ENCODE measurements around the gene TP53.

TP53 gene

GRCh38 chr17:7709031-7709430, 21.7 kb upstream of the TP53 start:
- Mint-ChIP-seq H3K27ac (no peak overlapping the region), H3K27me3 (ENCODE audit: low read depth) (peaks cover 56% of the 10 kb centered on the region), H3K36me3 (ENCODE audit: low read depth) (peaks cover 13% of the 10 kb centered on the region), H3K9me3 (no peaks in the 10 kb centered on the region), H3K4me1 (peaks cover 39% of the 10 kb centered on the region), H3K4me3 (no peak overlapping the region)
- TF ChIP-seq CTCF (IDR thresholded peaks at IDR 0.05; ENCODE audit: unreplicated experiment in 3 of 3): no peak

- Mint-ChIP-seq H3K27me3 (ENCODE audit: low read depth) (peaks cover 48% of the 10 kb centered on the region), H3K4me3 (peak overlapping the region; percentile 11 to 55 (median 45)), H3K36me3 (ENCODE audit: low read depth) (peaks cover 17% of the 10 kb centered on the region), H3K27ac (no peak overlapping the region), H3K9me3 (no peaks in the 10 kb centered on the region), H3K4me1 (peaks cover 47% of the 10 kb centered on the region)
- no peak for TF ChIP-seq CTCF (IDR thresholded peaks at IDR 0.05; ENCODE audit: unreplicated experiment in 3 of 3)
Measured at GRCh38 chr17:7707858-7708750, 20.8 kb upstream of the TP53 start.

GRCh38 chr17:7707446-7707845, 20.2 kb upstream of the TP53 start:
- no peak for TF ChIP-seq CTCF (IDR thresholded peaks at IDR 0.05; ENCODE audit: unreplicated experiment in 3 of 3)
- Mint-ChIP-seq H3K36me3 (ENCODE audit: low read depth) (peaks cover 17% of the 10 kb centered on the region), H3K4me1 (peaks cover 42% of the 10 kb centered on the region), H3K27ac (no peak overlapping the region), H3K9me3 (no peaks in the 10 kb centered on the region), H3K4me3 (peak overlapping the region in 2 of 3 experiments; percentile 45 to 89), H3K27me3 (ENCODE audit: low read depth) (peaks cover 42% of the 10 kb centered on the region)

GRCh38 chr17:7706631-7707354, 19.5 kb upstream of the TP53 start:
- Mint-ChIP-seq H3K36me3 (ENCODE audit: low read depth) (peaks cover 17% of the 10 kb centered on the region), H3K27ac (no peak overlapping the region), H3K4me1 (peaks cover 39% of the 10 kb centered on the region), H3K9me3 (no peaks in the 10 kb centered on the region), H3K27me3 (ENCODE audit: low read depth) (peaks cover 38% of the 10 kb centered on the region), H3K4me3 (peak overlapping the region; percentile 89 to 94 (median 90))
- TF ChIP-seq CTCF (IDR thresholded peaks at IDR 0.05; ENCODE audit: unreplicated experiment in 3 of 3): no peak

GRCh38 chr17:7705269-7706255, 18.3 kb upstream of the TP53 start:
- peak overlapping the region; percentile 89 to 94 (median 90) for H3K4me3 Mint-ChIP-seq
- H3K36me3 Mint-ChIP-seq (ENCODE audit: low read depth): peaks cover 16% of the 10 kb centered on the region
- no peaks in the 10 kb centered on the region for H3K9me3 Mint-ChIP-seq
- H3K27me3 Mint-ChIP-seq (ENCODE audit: low read depth): peaks cover 30% of the 10 kb centered on the region
- peak overlapping the region in 2 of 3 experiments; percentile 15 to 65 for H3K27ac Mint-ChIP-seq
- peaks cover 32% of the 10 kb centered on the region for H3K4me1 Mint-ChIP-seq
- TF ChIP-seq CTCF (IDR thresholded peaks at IDR 0.05; ENCODE audit: unreplicated experiment in 3 of 3): no peak
